Prostate gland (tissue), 2 donors: ENCODE data around the gene STAG2.

ENCODE experiments used
- CTCF ChIP-seq, 4 experiments: fragments of 200-600 bp in 2 of 4; fragments of 450-650 bp in 2 of 4; sonication (generic) in 2 of 4; IDR thresholded peaks; 1 replicate in 3 of 4; 2 replicates in 1 of 4; pipeline ENCODE4 v1.5.1; 2016 to 2019; ENCODE audit warnings: antibody characterized with exemption in 4 of 4, mild to moderate bottlenecking in 2 of 4, moderate library complexity in 2 of 4
- POLR2A ChIP-seq: fragments of 450-650 bp; IDR thresholded peaks from one replicate; pipeline ENCODE4 v1.6.1; 2016; ENCODE audit warnings: antibody characterized with exemption, mild to moderate bottlenecking
- POLR2AphosphoS5 ChIP-seq: sonication (generic); formaldehyde crosslinking; IDR thresholded peaks from one replicate; pipeline ENCODE4 v1.6.1; 2017; ENCODE audit warnings: antibody characterized with exemption

- no peak for TF ChIP-seq CTCF (IDR thresholded peaks at IDR 0.05)
- peak; percentile 2 for TF ChIP-seq POLR2AphosphoS5
- no peak for TF ChIP-seq POLR2A
Measured at GRCh38 chrX:123959281-123960063, 2.0 kb upstream of the STAG2 start.
